GM18867 (cell line): Measurements from ENCODE around the gene HSPA1A.
A peak's percentile ranks its signal among the peaks of the same experiment; 100 is the strongest.
"Not testable (repeated sequence)": the region's sequence is repeated elsewhere in the genome, so short reads cannot be mapped to it uniquely, and the experiment has no call there.

ENCODE experiments used
- ATAC-seq: cut with Tn5 transposase; IDR thresholded peaks from one replicate; pipeline ENCODE4 v1.9.1; 2021; ENCODE audit warnings: mild to moderate bottlenecking, moderate library complexity; ENCODE audit not compliant: unreplicated experiment

Gene HSPA1A

DNA sequence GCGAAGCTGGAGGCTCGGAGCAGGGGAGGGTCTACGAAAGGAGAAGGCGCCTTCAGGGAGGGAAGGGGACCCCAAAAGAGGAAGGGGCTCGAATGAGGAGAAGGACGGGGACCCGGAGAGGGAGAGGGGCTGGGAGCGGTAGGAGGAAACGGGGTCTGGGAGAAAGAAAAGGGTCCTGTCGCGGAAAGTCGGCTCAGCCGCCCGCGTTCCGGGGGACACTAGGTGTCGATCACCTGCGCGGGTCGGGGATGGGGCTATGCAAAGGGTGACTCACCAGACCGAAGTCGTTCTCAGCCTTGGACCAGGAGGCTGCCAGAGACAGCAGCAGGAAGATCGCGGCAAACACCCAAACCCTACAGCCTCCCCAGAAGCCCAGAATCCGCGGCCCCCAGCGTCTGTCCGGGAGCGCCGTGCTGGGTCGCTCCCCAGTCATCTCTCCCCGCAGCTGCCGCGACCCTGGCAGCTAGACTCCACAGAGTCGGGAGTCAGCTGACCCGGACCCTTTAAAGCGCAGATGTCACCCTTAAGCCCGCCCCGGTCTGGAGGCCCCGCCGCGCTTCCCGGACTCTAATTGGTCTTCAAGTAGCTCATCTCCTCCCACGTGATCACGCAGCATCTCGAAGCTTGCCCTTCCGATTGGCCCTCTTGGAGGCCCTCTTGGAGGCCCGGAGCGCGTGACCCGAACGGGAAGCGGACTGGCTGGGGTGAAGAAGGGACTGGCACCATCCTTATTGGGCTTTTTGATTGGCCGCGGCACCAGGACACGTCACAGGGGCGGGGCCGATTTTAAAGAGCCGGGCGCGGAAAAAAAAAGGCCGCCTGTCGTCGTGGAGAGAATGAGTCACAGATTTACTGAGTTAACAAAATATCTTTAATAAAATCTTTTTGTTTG is 47.2 kb downstream of the HSPA1A start, which contains the start of gene NEU1:
NEU1 (minus strand) TSS at position 478 of the 892 bp plus-strand sequence; CDS start at position 433, 45 bp downstream.
- ATAC-seq, result peak; percentile 94

DNA sequence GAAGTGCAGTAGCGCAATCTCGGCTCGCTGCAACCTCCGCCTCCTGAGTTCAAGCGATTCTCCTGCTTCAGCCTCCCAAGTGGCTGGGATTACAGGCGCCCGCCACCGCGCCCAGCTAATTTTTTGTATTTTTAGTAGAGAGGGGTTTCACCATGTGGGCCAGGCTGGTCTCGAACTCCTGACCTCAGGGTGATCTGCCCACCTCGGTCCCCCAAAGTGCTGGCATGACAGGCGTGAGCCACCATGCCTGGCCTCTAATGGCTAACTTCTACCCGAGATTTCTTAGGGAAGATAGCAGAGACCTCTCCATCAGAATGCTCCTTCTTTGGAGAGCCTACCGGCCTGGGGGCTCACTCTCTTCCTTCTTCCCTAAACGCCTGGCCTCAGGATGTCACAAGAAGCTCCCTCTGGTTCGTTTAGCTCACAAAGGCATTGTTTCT is 48.8 kb downstream of the HSPA1A start:
- ATAC-seq, result not testable (repeated sequence)

DNA sequence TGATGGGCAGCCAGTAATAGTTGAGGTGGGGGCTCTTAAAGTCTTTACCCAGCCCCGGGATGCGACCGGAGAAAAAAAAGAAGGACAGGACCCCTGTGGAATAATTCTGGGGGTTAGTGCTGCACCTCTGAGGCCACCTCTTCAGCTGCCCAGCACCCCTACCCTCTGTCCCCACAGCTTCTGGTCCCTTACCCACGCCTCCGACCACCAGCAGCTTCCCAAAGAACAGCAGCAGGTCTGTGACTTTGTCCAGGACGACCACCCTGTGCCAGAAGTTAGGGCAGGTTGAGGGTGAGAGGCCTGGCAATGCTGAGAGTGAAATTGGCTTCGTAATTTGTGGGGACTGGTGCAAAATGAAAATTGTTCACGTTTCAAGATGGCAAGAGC is 49.5 kb downstream of the HSPA1A start:
- ATAC-seq, result no peak

DNA sequence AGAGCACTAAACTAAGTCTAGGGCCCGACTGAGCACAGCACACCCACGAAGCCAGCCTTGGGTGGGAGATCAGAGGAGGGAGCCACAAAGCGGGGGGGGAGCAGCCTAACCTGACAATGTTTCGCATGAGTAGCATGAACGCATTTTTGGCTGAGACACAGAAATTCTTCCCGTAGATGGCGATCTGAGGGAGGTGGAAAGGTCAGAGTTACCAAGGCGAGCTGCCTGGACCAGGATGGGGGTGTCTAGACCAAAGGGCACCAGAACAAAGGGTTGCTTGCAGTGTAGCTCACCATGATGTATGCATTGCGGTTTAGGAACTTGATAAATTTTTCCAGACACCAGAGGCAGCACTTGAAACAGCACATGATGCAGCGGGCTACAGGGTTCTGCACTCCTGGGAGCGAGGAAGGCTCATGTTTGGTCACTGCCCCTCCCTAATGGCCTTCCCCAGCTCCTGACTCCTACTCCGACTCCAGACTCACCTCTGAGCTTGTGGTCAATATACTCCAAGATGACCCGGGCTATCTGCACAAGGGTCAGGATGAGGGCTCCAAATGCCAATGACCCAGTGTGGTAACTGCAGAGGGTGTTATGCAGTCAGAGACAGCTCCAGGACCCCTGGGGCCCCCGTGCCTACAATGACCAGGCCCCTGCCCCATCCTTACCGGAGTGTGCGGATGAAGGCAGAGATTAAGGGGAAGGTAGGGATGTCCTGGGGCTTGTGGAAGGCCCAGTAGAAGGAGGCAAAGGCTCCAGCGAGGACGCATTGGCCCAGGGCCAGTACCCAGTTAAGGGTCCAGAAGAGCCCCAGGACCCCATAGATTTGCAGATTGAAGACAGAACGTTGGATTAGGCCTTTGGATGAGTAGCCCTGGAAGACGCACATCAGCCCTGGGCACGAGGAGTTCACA is 50.1 kb downstream of the HSPA1A start:
- ATAC-seq, result no peak
